HG03460 (cell line): ENCODE measurements around the gene ZC3H4.
"Not testable (repeated sequence)": the region's sequence is repeated elsewhere in the genome, so short reads cannot be mapped to it uniquely, and the experiment has no call there.

Experiments used
- ATAC-seq: cut with Tn5 transposase; IDR thresholded peaks from one replicate; pipeline ENCODE4 v1.9.1; 2021; ENCODE audit not compliant: unreplicated experiment

ZC3H4 gene

GRCh38 chr19:47109177-47109540 lies 4.4 kb downstream of the ZC3H4 start:
- no peak for ATAC-seq

GRCh38 chr19:47107953-47108746 lies 5.4 kb downstream of the ZC3H4 start:
- no peak for ATAC-seq

- ATAC-seq = no peak
Measured at GRCh38 chr19:47107202-47107952, 6.2 kb downstream of the ZC3H4 start.

- no peak for ATAC-seq
Measured at GRCh38 chr19:47106821-47107201, 6.8 kb downstream of the ZC3H4 start.

- no peak for ATAC-seq
Measured at GRCh38 chr19:47105874-47106273, 7.7 kb downstream of the ZC3H4 start.

GRCh38 chr19:47104680-47105079 lies 8.9 kb downstream of the ZC3H4 start:
- no peak for ATAC-seq

- ATAC-seq = no peak
Measured at GRCh38 chr19:47102346-47103060, 11.1 kb downstream of the ZC3H4 start.

- ATAC-seq = not testable (repeated sequence)
Measured at GRCh38 chr19:47101116-47101515, 12.5 kb downstream of the ZC3H4 start.

- ATAC-seq = no peak
Measured at GRCh38 chr19:47100290-47100689, 13.3 kb downstream of the ZC3H4 start.

GRCh38 chr19:47099576-47100050 lies 14.0 kb downstream of the ZC3H4 start:
- no peak for ATAC-seq

GRCh38 chr19:47098608-47099007 lies 15.0 kb downstream of the ZC3H4 start:
- ATAC-seq = no peak

GRCh38 chr19:47097396-47098201 lies 16.0 kb downstream of the ZC3H4 start:
- no peak for ATAC-seq

GRCh38 chr19:47096721-47097120 lies 16.9 kb downstream of the ZC3H4 start:
- ATAC-seq = no peak

GRCh38 chr19:47096100-47096704 lies 17.4 kb downstream of the ZC3H4 start:
- no peak for ATAC-seq

GRCh38 chr19:47095476-47096099 lies 18.0 kb downstream of the ZC3H4 start:
- ATAC-seq = no peak

- ATAC-seq = no peak
Measured at GRCh38 chr19:47094557-47095475, 18.8 kb downstream of the ZC3H4 start.

- peak; percentile 71 for ATAC-seq
Measured at GRCh38 chr19:47093841-47094240, 19.7 kb downstream of the ZC3H4 start.

- no peak for ATAC-seq
Measured at GRCh38 chr19:47093254-47093653, 20.3 kb downstream of the ZC3H4 start.
